ENCODE measurements around the gene PSMF1. TPM values are rescaled to one million over a fixed set of nuclear protein-coding genes. Genes with fewer than 3 reads are reported as not detected.

Gene PSMF1
- total and polyA plus RNA-seq, 2 donors from 2014 or later = 93.2 to 135 TPM

DNA sequence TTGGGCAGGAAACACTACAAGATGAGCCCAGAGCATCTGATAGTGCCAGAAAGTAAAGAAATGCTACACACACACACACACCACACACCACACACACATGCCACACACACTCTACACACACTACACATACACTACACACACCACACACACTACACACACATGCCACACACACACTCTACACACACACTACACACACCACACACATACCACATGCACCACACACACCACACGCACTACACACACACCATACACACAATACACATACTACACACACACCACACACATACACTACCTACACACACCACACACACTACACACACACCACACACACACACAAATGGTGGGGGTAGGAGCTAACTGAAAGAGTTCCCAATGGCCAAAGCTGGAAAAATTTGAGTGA is 69.9 kb downstream of the PSMF1 start:
- FAIRE-seq = no peak
- H3K36me3 ChIP-seq (ENCODE audit: control insufficient read depth in 2 of 3, insufficient read depth in 3 of 3, low read length in 3 of 3) = no peaks in the 10 kb centered on the region
- H3K9ac ChIP-seq (ENCODE audit: low read length in 3 of 3) = no peak overlapping the region
- intact Hi-C loops (cut with DNase I) = no loop called here
- H3K27me3 ChIP-seq (ENCODE audit: control insufficient read depth, insufficient read depth, low read length) = peaks cover 5% of the 10 kb centered on the region
- H3K27ac ChIP-seq (ENCODE audit: low read depth in 2 of 2, low read length in 2 of 2) = no peak overlapping the region
- TF ChIP-seq, protein P1, sequence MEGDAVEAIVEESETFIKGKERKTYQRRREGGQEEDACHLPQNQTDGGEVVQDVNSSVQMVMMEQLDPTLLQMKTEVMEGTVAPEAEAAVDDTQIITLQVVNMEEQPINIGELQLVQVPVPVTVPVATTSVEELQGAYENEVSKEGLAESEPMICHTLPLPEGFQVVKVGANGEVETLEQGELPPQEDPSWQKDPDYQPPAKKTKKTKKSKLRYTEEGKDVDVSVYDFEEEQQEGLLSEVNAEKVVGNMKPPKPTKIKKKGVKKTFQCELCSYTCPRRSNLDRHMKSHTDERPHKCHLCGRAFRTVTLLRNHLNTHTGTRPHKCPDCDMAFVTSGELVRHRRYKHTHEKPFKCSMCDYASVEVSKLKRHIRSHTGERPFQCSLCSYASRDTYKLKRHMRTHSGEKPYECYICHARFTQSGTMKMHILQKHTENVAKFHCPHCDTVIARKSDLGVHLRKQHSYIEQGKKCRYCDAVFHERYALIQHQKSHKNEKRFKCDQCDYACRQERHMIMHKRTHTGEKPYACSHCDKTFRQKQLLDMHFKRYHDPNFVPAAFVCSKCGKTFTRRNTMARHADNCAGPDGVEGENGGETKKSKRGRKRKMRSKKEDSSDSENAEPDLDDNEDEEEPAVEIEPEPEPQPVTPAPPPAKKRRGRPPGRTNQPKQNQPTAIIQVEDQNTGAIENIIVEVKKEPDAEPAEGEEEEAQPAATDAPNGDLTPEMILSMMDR (IDR thresholded peaks at IDR 0.05; ENCODE audit: borderline replicate concordance, extremely low read depth, insufficient read depth) = no peak
- H3K4me3 ChIP-seq (ENCODE audit: low read length in 3 of 3) = no peak overlapping the region
- no peaks in the 10 kb centered on the region for H3K4me1 ChIP-seq (ENCODE audit: control insufficient read depth in 2 of 3, insufficient read depth in 2 of 3, low read depth in 1 of 3, low read length in 3 of 3)
- DNase-seq = no peak
- no peaks in the 10 kb centered on the region for H3K9me3 ChIP-seq (ENCODE audit: control insufficient read depth in 2 of 3, insufficient read depth in 1 of 3, low read length in 3 of 3)

DNA sequence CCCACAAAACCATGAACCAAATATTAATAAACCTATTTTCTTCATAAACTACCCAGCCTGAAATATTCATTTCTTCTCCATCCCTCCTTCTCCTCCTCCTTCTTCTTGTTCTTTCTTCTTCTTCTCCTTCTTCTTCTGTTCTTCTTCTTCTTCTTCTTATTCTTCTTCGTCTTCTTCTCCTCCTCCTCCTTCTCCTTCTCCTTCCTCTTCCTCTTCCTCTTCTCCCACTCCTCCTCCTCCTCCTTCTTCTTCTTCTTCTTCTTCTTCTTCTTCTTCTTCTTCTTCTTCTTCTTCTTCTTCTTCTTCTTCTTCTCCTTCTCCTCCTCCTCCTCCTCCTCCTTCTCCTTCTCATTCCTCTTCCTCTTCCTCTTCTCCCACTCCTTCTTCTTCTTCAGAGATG is 71.4 kb downstream of the PSMF1 start:
- Histone ChIP-seq H3K27ac (ENCODE audit: low read depth in 2 of 2, low read length in 2 of 2) (no peak overlapping the region), H3K9me3 (ENCODE audit: control insufficient read depth in 2 of 3, insufficient read depth in 1 of 3, low read length in 3 of 3) (no peaks in the 10 kb centered on the region), H3K27me3 (ENCODE audit: control insufficient read depth, insufficient read depth, low read length) (peaks cover 3% of the 10 kb centered on the region), H3K9ac (ENCODE audit: low read length in 3 of 3) (no peak overlapping the region), H3K4me1 (ENCODE audit: control insufficient read depth in 2 of 3, insufficient read depth in 2 of 3, low read depth in 1 of 3, low read length in 3 of 3) (no peaks in the 10 kb centered on the region), H3K36me3 (ENCODE audit: control insufficient read depth in 2 of 3, insufficient read depth in 3 of 3, low read length in 3 of 3) (no peaks in the 10 kb centered on the region), H3K4me3 (ENCODE audit: low read length in 3 of 3) (no peak overlapping the region)
- TF ChIP-seq, protein P1 (IDR thresholded peaks at IDR 0.05; ENCODE audit: borderline replicate concordance, extremely low read depth, insufficient read depth) = no peak
- intact Hi-C loops (cut with DNase I) = no loop called here
- DNase-seq = no peak
- no peak for FAIRE-seq

DNA sequence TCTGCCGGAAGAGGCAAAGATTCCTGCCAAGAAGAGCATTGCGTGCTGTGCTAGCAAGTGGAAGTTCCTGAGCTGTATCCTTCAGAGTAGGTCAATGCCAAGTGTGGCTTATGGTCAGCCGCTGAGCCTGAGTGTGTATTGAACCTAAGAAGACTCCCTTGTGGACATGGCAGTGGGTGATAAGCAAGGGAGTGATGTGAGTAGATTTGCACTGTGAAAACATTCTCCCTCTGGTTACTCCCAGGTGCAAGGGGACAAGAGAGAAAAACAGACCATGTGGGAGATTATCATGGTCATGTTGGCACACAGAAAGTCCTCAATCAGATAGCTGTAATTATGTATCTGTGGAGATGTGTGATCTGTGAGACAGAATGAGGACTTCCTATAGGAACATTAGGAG is 72.4 kb downstream of the PSMF1 start:
- no peak for FAIRE-seq
- intact Hi-C loops (cut with DNase I) = no loop called here

More for the DNA sequence above, 72.4 kb downstream of the PSMF1 start:
- DNase-seq = no peak
- Histone ChIP-seq H3K27me3 (ENCODE audit: control insufficient read depth, insufficient read depth, low read length) (peaks cover 3% of the 10 kb centered on the region), H3K4me3 (ENCODE audit: low read length in 3 of 3) (no peak overlapping the region), H3K9me3 (ENCODE audit: control insufficient read depth in 2 of 3, insufficient read depth in 1 of 3, low read length in 3 of 3) (no peaks in the 10 kb centered on the region), H3K36me3 (ENCODE audit: control insufficient read depth in 2 of 3, insufficient read depth in 3 of 3, low read length in 3 of 3) (no peaks in the 10 kb centered on the region), H3K4me1 (ENCODE audit: control insufficient read depth in 2 of 3, insufficient read depth in 2 of 3, low read depth in 1 of 3, low read length in 3 of 3) (no peaks in the 10 kb centered on the region), H3K27ac (ENCODE audit: low read depth in 2 of 2, low read length in 2 of 2) (no peak overlapping the region), H3K9ac (ENCODE audit: low read length in 3 of 3) (no peak overlapping the region)
- TF ChIP-seq, protein P1 (IDR thresholded peaks at IDR 0.05; ENCODE audit: borderline replicate concordance, extremely low read depth, insufficient read depth) = no peak

Measured in kidney (tissue), 14 donors.